A673 (cell line): ENCODE measurements around the gene CREB3L1.

Experiments
- CTCF ChIP-seq: fragments of 300-800, 200-600 bp; sonication (generic); conservative IDR thresholded peaks from 2 replicates; pipeline ENCODE4 v1.5.1; 2017; ENCODE audit warnings: low read depth, mild to moderate bottlenecking, antibody characterized with exemption, low read length, moderate library complexity, mixed read lengths
- EZH2 ChIP-seq: fragments of 200-600 bp; sonication (generic); IDR thresholded peaks from 2 replicates; pipeline ENCODE4 v1.6.1; 2017; ENCODE audit warnings: borderline replicate concordance, low read depth, mild to moderate bottlenecking, mixed read lengths, antibody characterized with exemption, low read length; ENCODE audit not compliant: poor library complexity, severe bottlenecking

GRCh38 chr11:46356924-46357482, 79.5 kb downstream of the CREB3L1 start:
- TF ChIP-seq CTCF (no peak), EZH2 (no peak)
